ENCODE results near the gene RGS9BP.
"Not testable (repeated sequence)": the region's sequence is repeated elsewhere in the genome, so short reads cannot be mapped to it uniquely, and the experiment has no call there.

RGS9BP gene

GRCh38 chr19:32700129-32700528 lies 24.5 kb downstream of the RGS9BP start:
- DNase-seq, result not testable (repeated sequence)

GRCh38 chr19:32702010-32702409 lies 26.4 kb downstream of the RGS9BP start:
- no peak for DNase-seq

- DNase-seq, result not testable (repeated sequence)
Measured at GRCh38 chr19:32704006-32704405, 28.4 kb downstream of the RGS9BP start.

GRCh38 chr19:32708457-32708856 lies 32.8 kb downstream of the RGS9BP start:
- no peak for DNase-seq

GRCh38 chr19:32709032-32709431 lies 33.4 kb downstream of the RGS9BP start:
- DNase-seq, result no peak

- no peak for DNase-seq
Measured at GRCh38 chr19:32711747-32712146, 36.1 kb downstream of the RGS9BP start.

- DNase-seq, result not testable (repeated sequence)
Measured at GRCh38 chr19:32716203-32716602, 40.6 kb downstream of the RGS9BP start.

- DNase-seq, result no peak
Measured at GRCh38 chr19:32717496-32717895, 41.8 kb downstream of the RGS9BP start.

- DNase-seq, result no peak
Measured at GRCh38 chr19:32718286-32718685, 42.6 kb downstream of the RGS9BP start.

GRCh38 chr19:32719611-32720059 lies 44.0 kb downstream of the RGS9BP start, which contains the start of gene TDRD12:
TDRD12 (plus strand) TSS chr19:32719767; CDS start chr19:32720073, 306 bp downstream.
- DNase-seq, result no peak

GRCh38 chr19:32720216-32720935 lies 44.7 kb downstream of the RGS9BP start:
- no peak for DNase-seq

GRCh38 chr19:32720936-32721250 lies 45.2 kb downstream of the RGS9BP start:
- DNase-seq, result no peak

Measured in CD4-positive, alpha-beta T cell treated with Interferon gamma for 1 hour (primary cell).